ENCODE measurements around the gene CDC25B. TPM values are rescaled to one million over a fixed set of nuclear protein-coding genes. Genes with fewer than 3 reads are reported as not detected.
"Not testable (repeated sequence)": the region's sequence is repeated elsewhere in the genome, so short reads cannot be mapped to it uniquely, and the experiment has no call there.

Gene CDC25B
- total RNA-seq, 3 donors from 2014 or later = 32.8 to 40.8 (median 34.7) TPM

GRCh38 chr20:3786665-3787323 lies 9.3 kb upstream of the CDC25B start, which contains the start of gene CENPB:
Gene CENPB (minus strand): TSS chr20:3786740. CDS start chr20:3786483, 257 bp downstream.
- H3K4me1 Mint-ChIP-seq (ENCODE audit: low read depth) = peaks cover 35% of the 10 kb centered on the region
- no peaks in the 10 kb centered on the region for H3K27me3 Mint-ChIP-seq (ENCODE audit: low read depth)
- ATAC-seq = peak; percentile 91 to 95
- DNase-seq = peak; percentile 89
- H3K36me3 Mint-ChIP-seq (ENCODE audit: insufficient read depth) = peaks cover 6% of the 10 kb centered on the region
- peak within 1 kb of the TSS; percentile 85 for H3K4me3 Mint-ChIP-seq
- H3K9me3 Mint-ChIP-seq = no peaks in the 10 kb centered on the region

DNA sequence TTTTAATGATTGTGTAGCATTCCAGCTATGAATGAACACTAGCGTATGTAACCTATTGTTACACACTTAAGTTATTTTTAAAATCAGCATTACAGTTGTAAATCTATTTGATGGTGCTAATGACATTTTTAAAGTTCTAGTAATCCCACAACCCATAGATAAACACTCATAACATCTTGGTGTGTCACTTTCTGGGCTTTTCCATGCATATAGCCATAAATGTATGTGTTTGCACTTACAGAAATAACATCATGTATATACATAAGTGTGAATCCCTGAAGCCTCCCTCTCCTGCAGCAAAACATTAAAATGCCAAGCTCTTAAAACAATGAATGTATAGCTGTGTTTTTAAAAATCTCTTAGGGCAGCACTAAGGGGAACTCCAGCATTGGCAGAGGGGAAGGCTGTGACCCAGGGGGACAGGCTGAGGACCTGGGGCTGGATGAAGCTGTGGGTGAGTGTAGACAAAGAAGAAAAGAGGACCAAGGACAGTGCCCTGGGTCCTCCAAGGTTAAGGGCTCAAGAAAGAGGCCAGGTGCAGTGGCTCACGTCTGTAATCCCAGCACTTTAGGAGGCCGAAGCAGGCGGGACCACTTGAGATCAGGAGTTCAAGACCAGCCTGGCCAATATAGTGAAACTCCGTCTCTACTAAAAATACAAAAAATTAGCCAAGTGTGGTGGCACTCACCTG lies 8.6 kb upstream of the CDC25B start:
- Mint-ChIP-seq H3K9me3 (no peaks in the 10 kb centered on the region), H3K4me3 (peak overlapping the region; percentile 70), H3K4me1 (ENCODE audit: low read depth) (peaks cover 33% of the 10 kb centered on the region), H3K36me3 (ENCODE audit: insufficient read depth) (peaks cover 6% of the 10 kb centered on the region), H3K27me3 (ENCODE audit: low read depth) (no peaks in the 10 kb centered on the region)
- no peak for ATAC-seq
- no peak for DNase-seq

DNA sequence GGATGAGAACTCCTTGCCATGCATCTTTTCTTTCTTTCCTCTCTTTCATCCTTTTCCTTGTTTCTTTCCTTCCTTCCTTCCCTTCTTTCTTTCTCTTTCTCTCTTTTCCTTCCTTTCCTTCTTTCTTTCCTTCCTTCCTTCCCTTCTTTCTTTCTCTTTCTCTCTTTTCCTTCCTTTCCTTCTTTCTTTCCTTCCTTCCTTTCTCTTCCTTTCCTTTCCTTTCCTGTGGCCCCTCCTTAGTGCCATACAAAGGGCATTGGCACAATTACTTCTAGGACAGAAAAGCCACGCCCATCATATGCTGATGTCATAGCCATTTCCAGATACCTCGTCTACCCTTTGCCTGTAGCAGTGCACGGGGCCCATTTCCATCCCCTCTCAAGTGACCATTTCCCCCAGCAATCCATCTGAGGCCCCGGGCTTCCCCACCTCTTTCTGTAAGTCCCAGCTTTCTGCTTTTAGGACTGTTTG lies 7.4 kb upstream of the CDC25B start:
- Mint-ChIP-seq H3K27me3 (ENCODE audit: low read depth) (no peaks in the 10 kb centered on the region), H3K36me3 (ENCODE audit: insufficient read depth) (peaks cover 6% of the 10 kb centered on the region), H3K4me1 (ENCODE audit: low read depth) (peaks cover 26% of the 10 kb centered on the region), H3K9me3 (no peaks in the 10 kb centered on the region), H3K4me3 (peak overlapping the region; percentile 44)
- ATAC-seq (no peak), DNase-seq (no peak)

DNA sequence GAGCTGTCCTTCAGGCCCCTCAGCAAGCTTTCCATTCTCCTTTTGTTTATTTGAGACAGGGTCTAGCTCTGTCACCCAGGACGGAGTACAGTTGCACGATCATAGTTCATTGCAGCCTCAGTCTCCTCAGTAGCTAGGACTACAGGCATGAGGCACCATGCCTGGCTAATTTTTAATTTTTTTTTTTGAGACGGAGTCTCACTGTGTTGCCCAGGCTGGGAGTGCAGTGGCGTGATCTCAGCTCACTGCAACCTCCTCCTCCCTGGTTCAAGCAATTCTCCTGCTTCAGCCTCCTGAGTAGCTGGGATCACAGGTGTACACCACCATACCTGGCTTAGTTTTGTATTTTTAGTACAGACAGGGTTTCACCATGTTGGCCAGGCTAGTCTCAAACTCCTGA lies 6.9 kb upstream of the CDC25B start:
- H3K4me3 Mint-ChIP-seq; DNase-seq; ATAC-seq; H3K27me3 Mint-ChIP-seq (ENCODE audit: low read depth); H3K9me3 Mint-ChIP-seq; H3K36me3 Mint-ChIP-seq (ENCODE audit: insufficient read depth): not testable (repeated sequence)
- peaks cover 26% of the 10 kb centered on the region for H3K4me1 Mint-ChIP-seq (ENCODE audit: low read depth)

DNA sequence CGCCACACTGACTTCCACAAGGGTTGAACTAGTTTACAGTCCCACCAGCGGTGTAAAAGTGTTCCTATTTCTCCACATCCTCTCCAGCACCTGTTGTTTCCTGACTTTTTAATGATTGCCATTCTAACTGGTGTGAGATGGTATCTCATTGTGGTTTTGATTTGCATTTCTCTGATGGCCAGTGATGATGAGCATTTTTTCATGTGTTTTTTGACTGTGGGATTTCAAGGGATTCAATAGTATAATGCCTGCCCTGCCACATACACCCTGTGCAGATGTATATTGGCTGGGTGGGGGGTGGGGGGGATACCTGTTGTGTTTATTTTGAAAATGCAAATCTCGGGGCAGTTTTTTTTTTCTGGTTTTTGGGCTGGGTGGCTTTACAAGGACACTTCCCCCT lies 1.9 kb upstream of the CDC25B start:
- H3K4me3 Mint-ChIP-seq; DNase-seq; ATAC-seq; H3K36me3 Mint-ChIP-seq (ENCODE audit: insufficient read depth); H3K9me3 Mint-ChIP-seq; H3K27me3 Mint-ChIP-seq (ENCODE audit: low read depth): not testable (repeated sequence)
- peaks cover 34% of the 10 kb centered on the region for H3K4me1 Mint-ChIP-seq (ENCODE audit: low read depth)

GRCh38 chr20:3794701-3795420 lies 1.2 kb upstream of the CDC25B start:
- DNase-seq (no peak), ATAC-seq (no peak)
- H3K4me3 Mint-ChIP-seq = peak overlapping the region; percentile 90
- no peaks in the 10 kb centered on the region for H3K27me3 Mint-ChIP-seq (ENCODE audit: low read depth)
- no peaks in the 10 kb centered on the region for H3K9me3 Mint-ChIP-seq
- peaks cover 2% of the 10 kb centered on the region for H3K36me3 Mint-ChIP-seq (ENCODE audit: insufficient read depth)
- peaks cover 41% of the 10 kb centered on the region for H3K4me1 Mint-ChIP-seq (ENCODE audit: low read depth)

DNA sequence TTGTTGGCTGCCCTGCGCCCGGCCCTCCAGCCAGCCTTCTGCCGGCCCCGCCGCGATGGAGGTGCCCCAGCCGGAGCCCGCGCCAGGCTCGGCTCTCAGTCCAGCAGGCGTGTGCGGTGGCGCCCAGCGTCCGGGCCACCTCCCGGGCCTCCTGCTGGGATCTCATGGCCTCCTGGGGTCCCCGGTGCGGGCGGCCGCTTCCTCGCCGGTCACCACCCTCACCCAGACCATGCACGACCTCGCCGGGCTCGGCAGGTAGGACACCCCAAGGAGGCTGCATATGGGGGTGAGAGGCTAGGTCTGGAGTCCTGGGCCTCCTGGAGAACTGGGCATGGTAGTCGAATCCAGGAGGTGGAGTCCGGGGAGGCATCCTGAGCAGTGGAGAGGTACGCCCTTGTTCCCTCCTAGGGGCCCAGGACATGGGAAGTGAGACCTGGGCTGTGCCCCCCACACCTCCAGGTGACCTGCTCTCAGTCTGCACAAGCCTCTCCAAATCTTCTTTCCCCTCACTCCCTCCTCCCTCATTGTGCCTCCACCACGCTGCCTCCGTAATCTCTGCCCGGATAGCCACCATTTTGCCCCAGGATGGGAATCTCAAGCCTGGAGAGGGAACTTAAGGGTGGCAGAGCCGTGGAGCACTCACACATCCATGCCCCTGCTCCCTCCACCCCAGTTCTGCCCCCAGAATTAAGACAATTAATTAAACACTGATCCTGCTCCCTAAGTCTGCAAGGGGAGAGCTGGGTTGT lies 541 bp downstream of the CDC25B start:
- no peaks in the 10 kb centered on the region for H3K27me3 Mint-ChIP-seq (ENCODE audit: low read depth)
- peaks cover 59% of the 10 kb centered on the region for H3K4me1 Mint-ChIP-seq (ENCODE audit: low read depth)
- ATAC-seq = peak in 1 of 2 donors; percentile 3
- H3K36me3 Mint-ChIP-seq (ENCODE audit: insufficient read depth) = peaks cover 8% of the 10 kb centered on the region
- no peak for DNase-seq
- H3K4me3 Mint-ChIP-seq = peak overlapping the region; percentile 90
- H3K9me3 Mint-ChIP-seq = no peaks in the 10 kb centered on the region

- Mint-ChIP-seq H3K36me3 (ENCODE audit: insufficient read depth) (peaks cover 8% of the 10 kb centered on the region), H3K9me3 (no peaks in the 10 kb centered on the region), H3K4me1 (ENCODE audit: low read depth) (peaks cover 62% of the 10 kb centered on the region), H3K27me3 (ENCODE audit: low read depth) (no peaks in the 10 kb centered on the region), H3K4me3 (peak overlapping the region; percentile 90)
- ATAC-seq = no peak
- no peak for DNase-seq
Observed at GRCh38 chr20:3797226-3797545, 1.1 kb downstream of the CDC25B start.

- Mint-ChIP-seq H3K4me3 (peak overlapping the region; percentile 90), H3K4me1 (ENCODE audit: low read depth) (peaks cover 67% of the 10 kb centered on the region), H3K9me3 (no peaks in the 10 kb centered on the region), H3K36me3 (ENCODE audit: insufficient read depth) (peaks cover 13% of the 10 kb centered on the region), H3K27me3 (ENCODE audit: low read depth) (no peaks in the 10 kb centered on the region)
- DNase-seq = no peak
- peak; percentile 22 to 27 for ATAC-seq
Observed at GRCh38 chr20:3797592-3798372, 1.7 kb downstream of the CDC25B start.

DNA sequence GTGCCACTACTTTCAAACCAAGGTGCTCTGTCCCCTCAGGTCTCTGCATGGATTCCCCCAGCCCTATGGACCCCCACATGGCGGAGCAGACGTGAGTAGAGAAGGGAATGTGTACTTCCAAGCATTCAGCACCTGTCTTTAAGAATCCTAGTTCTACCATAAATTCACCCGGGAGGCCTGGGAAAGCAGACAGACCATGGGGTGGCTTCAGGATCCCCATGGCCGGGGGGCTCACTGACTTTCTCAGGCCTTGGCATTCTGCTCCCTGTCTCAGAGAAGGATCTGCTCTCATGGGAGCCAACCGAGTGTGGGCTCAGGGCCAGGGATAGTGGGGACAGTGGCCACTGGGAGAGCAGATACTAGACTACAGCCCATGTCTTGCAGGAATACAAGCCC lies 2.3 kb downstream of the CDC25B start:
- DNase-seq (no peak), ATAC-seq (no peak)
- Mint-ChIP-seq H3K27me3 (ENCODE audit: low read depth) (no peaks in the 10 kb centered on the region), H3K9me3 (no peaks in the 10 kb centered on the region), H3K4me1 (ENCODE audit: low read depth) (peaks cover 69% of the 10 kb centered on the region), H3K4me3 (peak overlapping the region; percentile 90), H3K36me3 (ENCODE audit: insufficient read depth) (peaks cover 19% of the 10 kb centered on the region)

DNA sequence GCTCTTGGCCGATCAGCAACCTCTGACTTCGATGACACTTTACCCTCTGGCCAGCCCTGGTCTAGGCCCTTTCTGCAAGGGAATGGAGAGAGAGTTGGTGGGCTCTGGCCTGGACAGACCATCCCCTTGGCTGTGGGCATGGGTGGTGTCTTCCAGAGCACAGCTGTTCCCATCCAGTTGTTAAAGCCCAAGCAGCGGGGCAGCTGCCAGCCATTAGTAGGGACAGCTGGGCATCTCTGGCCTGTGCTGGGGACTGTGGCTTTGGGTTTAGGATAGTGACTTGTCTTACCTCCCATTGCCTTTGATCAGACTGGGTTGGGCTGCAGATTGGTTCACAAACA lies 2.8 kb downstream of the CDC25B start:
- Mint-ChIP-seq H3K4me3 (peak overlapping the region; percentile 90), H3K9me3 (no peaks in the 10 kb centered on the region), H3K27me3 (ENCODE audit: low read depth) (no peaks in the 10 kb centered on the region), H3K4me1 (ENCODE audit: low read depth) (peaks cover 74% of the 10 kb centered on the region), H3K36me3 (ENCODE audit: insufficient read depth) (peaks cover 24% of the 10 kb centered on the region)
- ATAC-seq (no peak), DNase-seq (no peak)

DNA sequence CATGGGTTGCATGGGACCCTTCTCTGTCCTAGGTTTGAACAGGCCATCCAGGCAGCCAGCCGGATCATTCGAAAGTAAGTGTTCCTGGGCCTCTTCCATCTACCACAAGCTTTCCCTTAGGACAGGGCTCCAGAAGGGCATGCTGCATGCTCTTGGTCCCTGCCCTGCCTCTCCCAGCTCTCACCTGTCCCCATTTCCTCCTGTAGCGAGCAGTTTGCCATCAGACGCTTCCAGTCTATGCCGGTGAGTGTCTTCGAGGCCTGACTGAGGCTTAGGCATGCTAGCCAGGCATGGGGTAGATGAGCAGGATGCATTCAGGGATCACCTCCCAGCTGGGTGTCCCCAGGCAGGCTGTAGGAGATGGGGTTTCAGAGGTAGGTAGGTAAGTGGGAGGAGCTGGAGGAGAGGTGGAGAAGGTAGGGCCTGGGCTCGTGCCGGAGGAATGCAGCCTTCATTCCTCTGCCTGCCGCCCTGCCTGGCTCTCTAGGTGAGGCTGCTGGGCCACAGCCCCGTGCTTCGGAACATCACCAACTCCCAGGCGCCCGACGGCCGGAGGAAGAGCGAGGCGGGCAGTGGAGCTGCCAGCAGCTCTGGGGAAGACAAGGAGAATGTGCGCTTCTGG lies 4.3 kb downstream of the CDC25B start:
- ATAC-seq (no peak), DNase-seq (no peak)
- H3K4me3 Mint-ChIP-seq = no peak overlapping the region
- peaks cover 35% of the 10 kb centered on the region for H3K36me3 Mint-ChIP-seq (ENCODE audit: insufficient read depth)
- H3K9me3 Mint-ChIP-seq = no peaks in the 10 kb centered on the region
- peaks cover 79% of the 10 kb centered on the region for H3K4me1 Mint-ChIP-seq (ENCODE audit: low read depth)
- H3K27me3 Mint-ChIP-seq (ENCODE audit: low read depth) = no peaks in the 10 kb centered on the region

DNA sequence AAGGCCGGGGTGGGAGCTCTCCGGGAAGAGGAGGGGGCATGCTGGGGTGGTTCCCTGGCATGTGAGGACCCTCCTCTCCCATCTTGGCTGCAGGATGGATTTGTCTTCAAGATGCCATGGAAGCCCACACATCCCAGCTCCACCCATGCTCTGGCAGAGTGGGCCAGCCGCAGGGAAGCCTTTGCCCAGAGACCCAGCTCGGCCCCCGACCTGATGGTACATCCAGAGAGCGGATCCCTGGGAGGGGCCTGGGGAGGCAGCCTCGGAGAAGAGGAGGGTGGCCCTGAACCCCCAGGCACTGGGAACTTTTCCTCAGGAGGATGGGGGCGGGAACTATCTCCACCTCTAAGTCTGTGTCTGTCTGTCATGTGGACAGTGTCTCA lies 4.8 kb downstream of the CDC25B start:
- Mint-ChIP-seq H3K4me3 (no peak overlapping the region), H3K9me3 (no peaks in the 10 kb centered on the region), H3K4me1 (ENCODE audit: low read depth) (peaks cover 78% of the 10 kb centered on the region), H3K27me3 (ENCODE audit: low read depth) (no peaks in the 10 kb centered on the region), H3K36me3 (ENCODE audit: insufficient read depth) (peaks cover 40% of the 10 kb centered on the region)
- no peak for DNase-seq
- ATAC-seq = no peak

All from activated T-cell treated with anti-CD3 and anti-CD28 coated beads, Interleukin-2, amount 50 U/mL, for 4 hours (primary cell).